Activated T-helper 1 cell treated with anti-CD3 and anti-CD28 coated beads, Interleukin-2, amount 50 U/mL, for 16 hours (primary cell): Measurements from ENCODE around the gene CASZ1.

Source experiments
- DNase-seq, 2 donors: peaks; one replicate each; pipeline ENCODE4 v3.0.0-alpha.2; 2020; ENCODE audit warnings: low read depth in 1 of 2, low spot score in 1 of 2

The CASZ1 gene

GRCh38 chr1:10626791-10627410 is 169.5 kb downstream of the CASZ1 start:
- DNase-seq, result no peak

GRCh38 chr1:10626131-10626731 is 170.2 kb downstream of the CASZ1 start:
- DNase-seq, result no peak

GRCh38 chr1:10625554-10625953 is 170.9 kb downstream of the CASZ1 start:
- DNase-seq, result no peak

GRCh38 chr1:10625076-10625475 is 171.4 kb downstream of the CASZ1 start:
- no peak for DNase-seq

- no peak for DNase-seq
Observed at GRCh38 chr1:10624256-10625050, 172.0 kb downstream of the CASZ1 start.

- DNase-seq, result no peak
Observed at GRCh38 chr1:10623686-10624145, 172.7 kb downstream of the CASZ1 start.

GRCh38 chr1:10622910-10623685 is 173.3 kb downstream of the CASZ1 start:
- no peak for DNase-seq

- DNase-seq, result no peak
Observed at GRCh38 chr1:10621906-10622305, 174.5 kb downstream of the CASZ1 start.

GRCh38 chr1:10620776-10621175 is 175.7 kb downstream of the CASZ1 start:
- DNase-seq, result no peak

- no peak for DNase-seq
Observed at GRCh38 chr1:10617931-10618885, 178.2 kb downstream of the CASZ1 start.

GRCh38 chr1:10617318-10617717 is 179.1 kb downstream of the CASZ1 start:
- no peak for DNase-seq

- DNase-seq, result no peak
Observed at GRCh38 chr1:10616696-10617095, 179.8 kb downstream of the CASZ1 start.

GRCh38 chr1:10615932-10616671 is 180.3 kb downstream of the CASZ1 start:
- DNase-seq, result no peak

GRCh38 chr1:10615332-10615731 is 181.1 kb downstream of the CASZ1 start:
- no peak for DNase-seq

GRCh38 chr1:10614377-10615225 is 181.8 kb downstream of the CASZ1 start:
- DNase-seq, result no peak

- DNase-seq, result no peak
Observed at GRCh38 chr1:10613861-10614260, 182.6 kb downstream of the CASZ1 start.

GRCh38 chr1:10613340-10613739 is 183.1 kb downstream of the CASZ1 start:
- DNase-seq, result no peak

GRCh38 chr1:10612436-10613160 is 183.8 kb downstream of the CASZ1 start:
- DNase-seq, result no peak
